ENCODE data around the gene SMLR1. TPM values are rescaled to one million over a fixed set of nuclear protein-coding genes. Genes with fewer than 3 reads are reported as not detected.

Gene SMLR1
- total RNA-seq, 1 experiment from 2014 or later: 0.08 TPM

- Histone ChIP-seq H3K36me3 (ENCODE audit: control insufficient read depth, insufficient read depth, low read length) (peaks cover 2% of the 10 kb centered on the region; the same call in 1 of the 2 replicates), H3K4me1 (ENCODE audit: control insufficient read depth, insufficient read depth, low read length) (peaks cover 5% of the 10 kb centered on the region), H3K4me3 (ENCODE audit: low read depth in 2 of 2, low read length in 2 of 2) (no peak overlapping the region), H3K27ac (ENCODE audit: low read length) (no peak overlapping the region), H3K27me3 (ENCODE audit: control insufficient read depth, insufficient read depth, low read length) (no peaks in the 10 kb centered on the region), H3K9me3 (ENCODE audit: control insufficient read depth, insufficient read depth, low read depth, low read length) (no peaks in the 10 kb centered on the region)
- intact Hi-C loops (cut with micrococcal nuclease; ENCODE audit: unreplicated experiment) (no loop called here), in situ Hi-C loops (cut with HindIII; ENCODE audit: low pct_unique_long_range_greater_than_20kb, low sequenced_read_pairs) (no loop called here)
- DNase-seq (ENCODE audit: low read depth, low spot score): no peak
- ATAC-seq: no peak
- ChIA-PET CTCF (no interaction called here), POLR2A (no interaction called here)
- TF ChIP-seq CTCF (IDR thresholded peaks at IDR 0.05): no peak
- TF ChIP-seq TCF7L2 (IDR thresholded peaks at IDR 0.05; ENCODE audit: low read depth, low read length): no peak
- TF ChIP-seq REST (IDR thresholded peaks at IDR 0.05; ENCODE audit: insufficient read depth in 1 of 2, low read depth in 2 of 2, low read length in 1 of 2): no peak
- no peak for TF ChIP-seq POLR2AphosphoS5 (IDR thresholded peaks at IDR 0.05; ENCODE audit: low read depth, low read length)
- no peak for TF ChIP-seq SIN3A (IDR thresholded peaks at IDR 0.05; ENCODE audit: borderline replicate concordance, insufficient read depth, low read depth, low read length)
- BruUV-seq (replicated peaks): no TSS peak
These were observed 55.2 kb downstream of the SMLR1 start for GRCh38 chr6:130882370-130882769.

GRCh38 chr6:130885392-130886192, 58.4 kb downstream of the SMLR1 start:
- ATAC-seq (peak; percentile 92), DNase-seq (ENCODE audit: low read depth, low spot score) (peak; percentile 67)
- intact Hi-C loops (cut with micrococcal nuclease; ENCODE audit: unreplicated experiment): loop anchor here (1.0 to 5.0 kb wide), 4 partner anchors 177 to 647 kb away; partner anchors contain the start of gene EPB41L2
- ChIA-PET CTCF (interaction anchor here (0.6 to 1.1 kb wide), 5 partner anchors 175 to 285 kb away, joined by 3 to 8 read pairs (median 4); no protein-coding TSS in a partner anchor), POLR2A (interaction anchor here (0.5 kb wide), 1 partner anchor 12 kb away, joined by 4 read pairs; no protein-coding TSS in a partner anchor)
- no peaks in the 10 kb centered on the region for H3K9me3 ChIP-seq (ENCODE audit: control insufficient read depth, insufficient read depth, low read depth, low read length)
- no peaks in the 10 kb centered on the region for H3K27me3 ChIP-seq (ENCODE audit: control insufficient read depth, insufficient read depth, low read length)
- H3K4me3 ChIP-seq (ENCODE audit: low read depth in 2 of 2, low read length in 2 of 2): no peak overlapping the region
- H3K27ac ChIP-seq (ENCODE audit: low read length): peak overlapping the region; percentile 29
- in situ Hi-C loops (cut with HindIII; ENCODE audit: low pct_unique_long_range_greater_than_20kb, low sequenced_read_pairs): no loop called here
- peaks cover 5% of the 10 kb centered on the region for H3K4me1 ChIP-seq (ENCODE audit: control insufficient read depth, insufficient read depth, low read length)
- no TSS peak for BruUV-seq (replicated peaks)
- peaks cover 11% of the 10 kb centered on the region; the same call in 1 of the 2 replicates for H3K36me3 ChIP-seq (ENCODE audit: control insufficient read depth, insufficient read depth, low read length)
- no peak for TF ChIP-seq REST (IDR thresholded peaks at IDR 0.05; ENCODE audit: insufficient read depth in 1 of 2, low read depth in 2 of 2, low read length in 1 of 2)
- peak; percentile 82; the same call in 1 of the 2 replicates for TF ChIP-seq CTCF (IDR thresholded peaks at IDR 0.05)
- no peak for TF ChIP-seq POLR2AphosphoS5 (IDR thresholded peaks at IDR 0.05; ENCODE audit: low read depth, low read length)

Data from Panc1 (cell line).